Right lobe of liver (tissue), 6 donors: ENCODE measurements around the gene ORAI1. TPM values are rescaled to one million over a fixed set of nuclear protein-coding genes. Genes with fewer than 3 reads are reported as not detected.
"Not testable (repeated sequence)": the region's sequence is repeated elsewhere in the genome, so short reads cannot be mapped to it uniquely, and the experiment has no call there.

Experiments used
- ATAC-seq, 4 donors: fragments of 200-7000 bp; cut with Tn5 transposase; one replicate each; pipeline ENCODE4 v1.9.1; 2020; ENCODE audit warnings: mild to moderate bottlenecking in 4 of 4, moderate library complexity in 4 of 4
- DNase-seq, 3 donors: peaks; one replicate each; pipeline ENCODE4 v3.0.0-alpha.2; 2020
- H3K27ac ChIP-seq, 3 donors: fragments of 200-600 bp; one replicate each; pipeline ENCODE4 v1.8.0; 2022
- H3K27me3 ChIP-seq, 2 donors: fragments of 200-600 bp; one replicate each; pipeline ENCODE4 v1.8.0; 2022
- H3K36me3 ChIP-seq, 4 donors: fragments of 200-600 bp; sonication (generic) in 1 of 4; one replicate each; pipeline versions ENCODE4 v1.5.1 to v1.8.0; 2017 to 2022; ENCODE audit warnings: control low read depth in 1 of 4
- H3K4me1 ChIP-seq, 4 donors: fragments of 200-600 bp; sonication (generic) in 1 of 4; one replicate each; pipeline versions ENCODE4 v1.5.1 to v1.8.0; 2017 to 2022; ENCODE audit warnings: control low read depth in 1 of 4
- H3K4me3 ChIP-seq, 3 donors: fragments of 200-600 bp; one replicate each; pipeline ENCODE4 v1.8.0; 2022
- H3K9me3 ChIP-seq, 4 donors: fragments of 200-600 bp; sonication (generic) in 1 of 4; one replicate each; pipeline versions ENCODE4 v1.5.1 to v1.8.0; 2017 to 2022; ENCODE audit warnings: control low read depth in 1 of 4
- CTCF ChIP-seq, 4 donors: fragments of 200-600 bp in 3 of 4; fragments of 450-650 bp in 1 of 4; IDR thresholded peaks; one replicate each; pipeline versions ENCODE4 v1.5.1 to v1.8.0; 2016 to 2022; ENCODE audit warnings: antibody characterized with exemption in 4 of 4, mild to moderate bottlenecking in 2 of 4
- POLR2A ChIP-seq: fragments of 450-650 bp; IDR thresholded peaks from one replicate; pipeline ENCODE4 v1.6.1; 2017; ENCODE audit warnings: antibody characterized with exemption, mild to moderate bottlenecking
- WGBS: methylation state at CpG from one replicate; pipeline ENCODE4 v1.1.6; 2018; ENCODE audit warnings: low coverage, low lambda C conversion rate; ENCODE audit not compliant: insufficient coverage; ENCODE audit errors: missing lambda C conversion rate; 5-methylcytosine and 5-hydroxymethylcytosine counted together
- intact Hi-C, 2 donors: fragments of 100-400 bp; cut with DNase I; formaldehyde crosslinking; loops; one replicate each; pipeline versions ENCODE4 v1.11.2 to v1.14.1; 2022
- total RNA-seq, 6 experiments: library from RNA; depleted of rRNA in 2 of 6; stranded (reverse); fragments of >200 nt in 2 of 6; fragmentation: NEBNext Ultra II Directional in 3 of 6; extraction: Animal tissue kit (Norgen Biotek cat#: 25700) in 3 of 6; gene quantifications; one replicate each; pipeline versions ENCODE4 v1.1.0 to v1.2.4, GENCODE V29; 2016 to 2023
- donor health status: DM: no; HTN: yes; CAD: no.
- donor health status: DM: no; HTN: no; CAD: no.
- donor health status: DM: no; HTN: no; CAD: no.
- donor health status: DM: no; HTN: yes; CAD: no.
- donor health status: DM: no; HTN: yes; CAD: no.

Gene ORAI1
- total RNA-seq, 6 experiments from 2014 or later = 6.9 to 14.4 (median 9.0) TPM

- H3K9me3 ChIP-seq = no peaks in the 10 kb centered on the region
- H3K4me3 ChIP-seq = no peak overlapping the region
- DNase-seq (no peak), ATAC-seq (no peak)
- no peaks in the 10 kb centered on the region for H3K36me3 ChIP-seq
- 69% methylated on average over 3 of the region's 3 CpGs for WGBS
- no peaks in the 10 kb centered on the region for H3K4me1 ChIP-seq
- intact Hi-C loops = loop anchor here in 1 of 2 donors (10.0 kb wide), 1 partner anchor 99 kb away; no protein-coding TSS in a partner anchor
- H3K27ac ChIP-seq = no peak overlapping the region
- no peaks in the 10 kb centered on the region for H3K27me3 ChIP-seq
- no peak for TF ChIP-seq POLR2A
- TF ChIP-seq CTCF (IDR thresholded peaks at IDR 0.05) = no peak
Observed at GRCh38 chr12:121663610-121663929, 37.2 kb downstream of the ORAI1 start.

GRCh38 chr12:121666829-121667228 is 40.5 kb downstream of the ORAI1 start:
- ATAC-seq, H3K9me3 ChIP-seq, H3K36me3 ChIP-seq, H3K27me3 ChIP-seq, H3K4me1 ChIP-seq, H3K4me3 ChIP-seq, DNase-seq, H3K27ac ChIP-seq: not testable (repeated sequence)
- 40% methylated on average over 2 of the region's 6 CpGs for WGBS
- intact Hi-C loops = loop anchor here in 1 of 2 donors (10.0 kb wide), 1 partner anchor 102 kb away; no protein-coding TSS in a partner anchor

- TF ChIP-seq CTCF (IDR thresholded peaks at IDR 0.05) (peak; percentile 30 to 48 (median 46)), POLR2A (no peak)
- Histone ChIP-seq H3K27ac (no peak overlapping the region), H3K4me3 (no peak overlapping the region), H3K9me3 (no peaks in the 10 kb centered on the region), H3K27me3 (no peaks in the 10 kb centered on the region), H3K36me3 (no peaks in the 10 kb centered on the region), H3K4me1 (peaks cover 0 to 13% (median 0%) of the 10 kb centered on the region in 4 donors)
- intact Hi-C loops = loop anchor here in 1 of 2 donors (10.0 kb wide), 1 partner anchor 104 kb away; no protein-coding TSS in a partner anchor
- WGBS = 71% methylated on average over 11 of the region's 18 CpGs
- DNase-seq (no peak), ATAC-seq (no peak)
Observed at GRCh38 chr12:121668750-121669520, 42.6 kb downstream of the ORAI1 start.

GRCh38 chr12:121669521-121669900 is 43.2 kb downstream of the ORAI1 start, which contains the start of gene MORN3:
Gene MORN3, minus strand, starts transcription at chr12:121669654. Its CDS starts 171 bp downstream, at chr12:121669483.
- Histone ChIP-seq H3K27ac (no peak within 1 kb of the TSS), H3K9me3 (no peaks in the 10 kb centered on the region), H3K4me1 (peaks cover 0 to 13% (median 0%) of the 10 kb centered on the region in 4 donors), H3K36me3 (no peaks in the 10 kb centered on the region), H3K27me3 (no peaks in the 10 kb centered on the region), H3K4me3 (no peak within 1 kb of the TSS)
- WGBS = 83% methylated on average over 1 of the region's 5 CpGs
- ATAC-seq (no peak), DNase-seq (no peak)
- intact Hi-C loops = loop anchor here in 1 of 2 donors (10.0 kb wide), 1 partner anchor 105 kb away; no protein-coding TSS in a partner anchor
- TF ChIP-seq CTCF (IDR thresholded peaks at IDR 0.05) = no peak
- no peak for TF ChIP-seq POLR2A

GRCh38 chr12:121673013-121673511 is 46.7 kb downstream of the ORAI1 start:
- H3K27me3 ChIP-seq = no peaks in the 10 kb centered on the region
- TF ChIP-seq POLR2A (no peak), CTCF (IDR thresholded peaks at IDR 0.05) (no peak)
- ATAC-seq = peak; percentile 51 to 75 (median 68)
- DNase-seq = peak in 1 of 3 donors; percentile 70
- H3K36me3 ChIP-seq = no peaks in the 10 kb centered on the region
- 48% methylated on average over 4 of the region's 12 CpGs for WGBS
- H3K4me3 ChIP-seq = peak overlapping the region in 2 of 3 donors; percentile 41 to 49
- intact Hi-C loops = loop anchor here (10.0 kb wide), 4 partner anchors 58 to 178 kb away; no protein-coding TSS in a partner anchor
- H3K4me1 ChIP-seq = peaks cover 0 to 13% (median 0%) of the 10 kb centered on the region in 4 donors
- peak overlapping the region in 2 of 3 donors; percentile 44 to 57 for H3K27ac ChIP-seq
- H3K9me3 ChIP-seq = no peaks in the 10 kb centered on the region
